Uterus (tissue), 2 donors: ENCODE measurements around the gene COL4A6.

Experiments
- POLR2A ChIP-seq, 2 donors: fragments of 450-650 bp; IDR thresholded peaks; one replicate each; pipeline ENCODE4 v1.6.1; 2016; ENCODE audit warnings: antibody characterized with exemption in 2 of 2, mild to moderate bottlenecking in 1 of 2, moderate library complexity in 1 of 2
- TF ChIP-seq, protein P1 (sequence below), 4 experiments: fragments of 200-600 bp in 2 of 4; fragments of 450-650 bp in 2 of 4; sonication (generic) in 2 of 4; IDR thresholded peaks; one replicate each; pipeline ENCODE4 v1.5.1; 2016 to 2019; ENCODE audit warnings: antibody characterized with exemption in 4 of 4, mild to moderate bottlenecking in 2 of 4, moderate library complexity in 1 of 4

DNA sequence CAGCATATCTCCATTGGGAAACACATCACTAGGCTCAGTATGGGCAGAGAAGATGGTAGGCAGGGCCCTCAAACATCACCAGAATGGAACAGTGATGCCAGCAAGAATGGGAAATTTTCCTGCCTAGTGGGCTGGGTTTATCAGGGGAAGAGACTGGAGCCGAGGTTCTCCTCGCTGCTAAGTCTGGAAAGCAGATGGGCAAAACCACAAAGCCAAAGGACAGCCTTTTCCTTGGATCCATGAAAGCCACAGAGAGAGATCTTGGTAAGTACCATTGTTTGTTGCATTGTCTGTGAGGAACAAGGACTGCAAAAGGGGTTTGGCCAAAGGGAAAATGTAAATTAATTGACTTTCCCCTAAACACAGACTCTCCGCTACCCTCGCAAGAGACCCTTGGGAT is 266.6 kb downstream of the COL4A6 start:
- TF ChIP-seq POLR2A (IDR thresholded peaks at IDR 0.05) = no peak
- TF ChIP-seq, protein P1, sequence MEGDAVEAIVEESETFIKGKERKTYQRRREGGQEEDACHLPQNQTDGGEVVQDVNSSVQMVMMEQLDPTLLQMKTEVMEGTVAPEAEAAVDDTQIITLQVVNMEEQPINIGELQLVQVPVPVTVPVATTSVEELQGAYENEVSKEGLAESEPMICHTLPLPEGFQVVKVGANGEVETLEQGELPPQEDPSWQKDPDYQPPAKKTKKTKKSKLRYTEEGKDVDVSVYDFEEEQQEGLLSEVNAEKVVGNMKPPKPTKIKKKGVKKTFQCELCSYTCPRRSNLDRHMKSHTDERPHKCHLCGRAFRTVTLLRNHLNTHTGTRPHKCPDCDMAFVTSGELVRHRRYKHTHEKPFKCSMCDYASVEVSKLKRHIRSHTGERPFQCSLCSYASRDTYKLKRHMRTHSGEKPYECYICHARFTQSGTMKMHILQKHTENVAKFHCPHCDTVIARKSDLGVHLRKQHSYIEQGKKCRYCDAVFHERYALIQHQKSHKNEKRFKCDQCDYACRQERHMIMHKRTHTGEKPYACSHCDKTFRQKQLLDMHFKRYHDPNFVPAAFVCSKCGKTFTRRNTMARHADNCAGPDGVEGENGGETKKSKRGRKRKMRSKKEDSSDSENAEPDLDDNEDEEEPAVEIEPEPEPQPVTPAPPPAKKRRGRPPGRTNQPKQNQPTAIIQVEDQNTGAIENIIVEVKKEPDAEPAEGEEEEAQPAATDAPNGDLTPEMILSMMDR (IDR thresholded peaks at IDR 0.05) = no peak
